IMR-90 (cell line): ENCODE data around the gene IGF1. TPM values are rescaled to one million over a fixed set of nuclear protein-coding genes. Genes with fewer than 3 reads are reported as not detected.

Source experiments
- ATAC-seq: fragments of 200-7000 bp; cut with Tn5 transposase; 2 replicates; pipeline ENCODE4 v1.9.1; 2020; ENCODE audit warnings: low read depth, mild to moderate bottlenecking, moderate library complexity
- BruUV-seq: library from RNA; stranded (reverse); fragments of 400-500 nt; replicated peaks from 2 replicates; lab custom pipeline; 2021; lab: Mats Ljungman, UMichigan
- CTCF ChIA-PET: fragments of 300-600 bp; formaldehyde crosslinking; extraction: SDS; loops from one replicate; lab custom pipeline; 2021; ENCODE audit warnings: antibody characterized with exemption; lab: Yijun Ruan, JAX
- POLR2A ChIA-PET: fragments of 300-600 bp; sonication (Branson Sonifier 250); formaldehyde crosslinking; loops from one replicate; lab custom pipeline; 2022; ENCODE audit warnings: antibody characterized with exemption; ENCODE audit not compliant: unreplicated experiment; lab: Charles Lee
- DNase-seq: peaks from one replicate; pipeline ENCODE4 v3.0.0; 2013
- H2AFZ ChIP-seq: replicated peaks from 2 replicates; pipeline ENCODE3; 2013; ENCODE audit warnings: low read length, mild to moderate bottlenecking; ENCODE audit not compliant: poor library complexity
- H2AK5ac ChIP-seq: 2 replicates; pipeline ENCODE4 v1.6.1; 2013; ENCODE audit warnings: low read depth, low read length, inconsistent platforms
- H2AK9ac ChIP-seq: replicated peaks from 2 replicates; pipeline ENCODE3; 2013; ENCODE audit warnings: mild to moderate bottlenecking, low read depth, low read length, moderate library complexity; ENCODE audit not compliant: poor library complexity
- H2BK120ac ChIP-seq: 2 replicates; pipeline ENCODE4 v1.6.1; 2013; ENCODE audit warnings: low read depth, low read length, inconsistent platforms
- H2BK15ac ChIP-seq: 3 replicates; pipeline ENCODE4 v1.6.1; 2013; ENCODE audit warnings: low read depth, low read length, inconsistent platforms
- H2BK20ac ChIP-seq: 2 replicates; pipeline ENCODE4 v1.6.1; 2013; ENCODE audit warnings: low read depth, mild to moderate bottlenecking, inconsistent platforms, low read length, moderate library complexity
- H2BK5ac ChIP-seq: 2 replicates; pipeline ENCODE4 v1.6.1; 2013; ENCODE audit warnings: mild to moderate bottlenecking, low read depth, low read length, inconsistent platforms; ENCODE audit not compliant: poor library complexity, severe bottlenecking
- H3K14ac ChIP-seq: replicated peaks from 2 replicates; pipeline ENCODE4 v1.6.1; 2013; ENCODE audit warnings: low read depth, low read length, inconsistent platforms
- H3K18ac ChIP-seq: 2 replicates; pipeline ENCODE4 v1.6.1; 2013; ENCODE audit warnings: low read depth, low read length, control low read depth
- H3K23ac ChIP-seq: 2 replicates; pipeline ENCODE4 v1.6.1; 2013; ENCODE audit warnings: low read depth, low read length, inconsistent platforms
- H3K27ac ChIP-seq: 2 replicates; pipeline ENCODE4 v1.5.1; 2013; ENCODE audit warnings: mild to moderate bottlenecking, control low read depth, low read length; ENCODE audit not compliant: insufficient read depth
- H3K27me3 ChIP-seq: 2 replicates; pipeline ENCODE4 v1.6.1; 2013; ENCODE audit warnings: low read length; ENCODE audit not compliant: control insufficient read depth, insufficient read depth
- H3K36me3 ChIP-seq: 2 replicates; pipeline ENCODE4 v1.6.1; 2013; ENCODE audit warnings: low read length, mixed read lengths; ENCODE audit not compliant: control insufficient read depth, insufficient read depth
- H3K4ac ChIP-seq: 2 replicates; pipeline ENCODE4 v1.6.1; 2013; ENCODE audit warnings: low read depth, low read length, inconsistent platforms
- H3K4me1 ChIP-seq: 2 replicates; pipeline ENCODE4 v1.6.1; 2013; ENCODE audit warnings: low read length, mixed read lengths; ENCODE audit not compliant: control insufficient read depth, insufficient read depth
- H3K4me2 ChIP-seq: 2 replicates; pipeline ENCODE4 v1.6.1; 2013; ENCODE audit warnings: low read depth, mild to moderate bottlenecking, control low read depth, low read length, moderate library complexity
- H3K4me3 ChIP-seq: 2 replicates; pipeline ENCODE4 v1.5.1; 2013; ENCODE audit warnings: low read depth, mild to moderate bottlenecking, control low read depth, low read length, moderate library complexity; ENCODE audit not compliant: insufficient read depth
- H3K56ac ChIP-seq: 2 replicates; pipeline ENCODE4 v1.6.1; 2013; ENCODE audit warnings: low read length, inconsistent platforms; ENCODE audit not compliant: insufficient read depth; ENCODE audit errors: extremely low read depth
- H3K79me1 ChIP-seq, 2 experiments: 2 replicates each; pipeline ENCODE4 v1.6.1; 2013; ENCODE audit warnings: low read length in 2 of 2, inconsistent platforms in 1 of 2, low read depth in 1 of 2
- H3K9ac ChIP-seq: 2 replicates; pipeline ENCODE4 v1.6.1; 2013; ENCODE audit warnings: low read depth, low read length, control low read depth
- H3K9me1 ChIP-seq: 2 replicates; pipeline ENCODE4 v1.6.1; 2013; ENCODE audit warnings: low read length, inconsistent platforms; ENCODE audit not compliant: insufficient read depth
- H3K9me3 ChIP-seq: 2 replicates; pipeline ENCODE4 v1.6.1; 2013; ENCODE audit warnings: low read length; ENCODE audit not compliant: control insufficient read depth, insufficient read depth
- H4K20me1 ChIP-seq: 2 replicates; pipeline ENCODE4 v1.6.1; 2013; ENCODE audit warnings: low read length, inconsistent platforms; ENCODE audit not compliant: insufficient read depth
- H4K5ac ChIP-seq: 2 replicates; pipeline ENCODE4 v1.6.1; 2013; ENCODE audit warnings: mild to moderate bottlenecking, low read depth, low read length, control low read depth
- H4K8ac ChIP-seq, 2 experiments: 2 replicates each; pipeline ENCODE4 v1.6.1; 2013; ENCODE audit warnings: low read depth in 2 of 2, low read length in 2 of 2, control low read depth in 1 of 2, inconsistent platforms in 1 of 2
- H4K91ac ChIP-seq: 2 replicates; pipeline ENCODE4 v1.6.1; 2013; ENCODE audit warnings: low read depth, low read length, inconsistent platforms; ENCODE audit not compliant: insufficient read depth
- BHLHE40 ChIP-seq: fragments of 150-350 bp; IDR thresholded peaks from 2 replicates; pipeline ENCODE4 v1.6.1; 2016; ENCODE audit warnings: mild to moderate bottlenecking, low read depth, low read length
- CEBPB ChIP-seq: IDR thresholded peaks from 2 replicates; pipeline ENCODE4 v1.6.1; 2012; ENCODE audit warnings: low read depth, low read length, improper control_type of control experiment
- CTCF ChIP-seq: conservative IDR thresholded peaks from 2 replicates; pipeline ENCODE4 v1.5.1; 2012; ENCODE audit warnings: mild to moderate bottlenecking, low read depth, low read length, improper control_type of control experiment
- FOS ChIP-seq: fragments of 150-350 bp; IDR thresholded peaks from 2 replicates; pipeline ENCODE4 v1.6.1; 2016; ENCODE audit warnings: low read depth, low read length
- MAFK ChIP-seq: IDR thresholded peaks from 2 replicates; pipeline ENCODE4 v1.6.1; 2012; ENCODE audit warnings: low read depth, low read length, improper control_type of control experiment
- MXI1 ChIP-seq: IDR thresholded peaks from 2 replicates; pipeline ENCODE4 v1.6.1; 2012; ENCODE audit warnings: low read depth, mild to moderate bottlenecking, low read length, moderate library complexity, borderline replicate concordance
- NFE2L2 ChIP-seq: fragments of 150-350 bp; IDR thresholded peaks from 2 replicates; pipeline ENCODE4 v1.6.1; 2016; ENCODE audit warnings: low read depth, mild to moderate bottlenecking, low read length
- POLR2A ChIP-seq: IDR thresholded peaks from 2 replicates; pipeline ENCODE4 v1.6.1; 2012; ENCODE audit warnings: mild to moderate bottlenecking, low read depth, low read length
- RCOR1 ChIP-seq: IDR thresholded peaks from 2 replicates; pipeline ENCODE4 v1.6.1; 2012; ENCODE audit warnings: mild to moderate bottlenecking, low read length, improper control_type of control experiment; ENCODE audit not compliant: insufficient replicate concordance
- RFX5 ChIP-seq: IDR thresholded peaks from 2 replicates; pipeline ENCODE4 v1.8.0; 2012; ENCODE audit warnings: low read depth, mild to moderate bottlenecking, low read length, moderate library complexity
- SMC3 ChIP-seq: fragments of 150-350 bp; IDR thresholded peaks from 2 replicates; pipeline ENCODE4 v1.6.1; 2016; ENCODE audit warnings: low read depth, mild to moderate bottlenecking, antibody characterized with exemption, low read length, moderate library complexity
- WGBS, 2 experiments: methylation state at CpG; one replicate each; pipeline versions ENCODE4 v1.1.5 to v1.1.7; 2013; ENCODE audit warnings: missing lambda C conversion rate in 2 of 2; ENCODE audit not compliant: insufficient read length in 1 of 2; ENCODE audit errors: extremely low coverage in 2 of 2; 5-methylcytosine and 5-hydroxymethylcytosine counted together
- dilution Hi-C: fragments of 300-500 bp; cut with HindIII; formaldehyde crosslinking; loops from one replicate; pipeline ENCODE4 v1.14.3; 2018; ENCODE audit warnings: low sequenced_read_pairs; ENCODE audit not compliant: unreplicated experiment
- in situ Hi-C: fragments of 300-500 bp; cut with MboI; formaldehyde crosslinking; loops from 3 replicates; pipeline ENCODE4 v1.14.3; 2019; ENCODE audit warnings: low sequenced_read_pairs, inconsistent platforms, mixed read lengths
- intact Hi-C: fragments of 100-400 bp; cut with micrococcal nuclease; formaldehyde crosslinking; loops from 2 replicates; pipeline ENCODE4 v1.10.0; 2022
- polyA plus RNA-seq, 3 experiments: library from polyadenylated mRNA; depleted of rRNA; stranded (reverse); fragments of >200 nt; gene quantifications; 2 replicates each; pipeline ENCODE4 v1.2.3, GENCODE V29; 2012; ENCODE audit warnings: low replicate concordance in 1 of 3
- total RNA-seq: library from RNA; depleted of rRNA; stranded (reverse); fragments of >200 nt; gene quantifications from 2 replicates; pipeline ENCODE4 v1.2.3, GENCODE V29; 2012

IGF1 gene
- total and polyA plus RNA-seq, 2 of the 4 experiments (the other 2 are of a cell fraction), result under 0.01 to 0.12 TPM

- no peak for TF ChIP-seq FOS
Observed at GRCh38 chr12:102419094-102419764, 61.1 kb downstream of the IGF1 start (continued).

GRCh38 chr12:102417055-102417454, 63.3 kb downstream of the IGF1 start:
- no peak overlapping the region for H2AK9ac ChIP-seq
- H3K14ac ChIP-seq, result no peak overlapping the region
- no peak overlapping the region for H3K9ac ChIP-seq
- intact Hi-C loops (no loop called here), dilution Hi-C loops (no loop called here), in situ Hi-C loops (no loop called here)
- H2BK120ac ChIP-seq, result no peak overlapping the region
- no peak overlapping the region for H3K4me3 ChIP-seq
- no peak overlapping the region for H3K27ac ChIP-seq
- no peak overlapping the region for H2BK5ac ChIP-seq
- no peak for TF ChIP-seq CEBPB
- no peak for TF ChIP-seq NFE2L2
- TF ChIP-seq RFX5, result no peak
- no peak for TF ChIP-seq MXI1
- no peak for TF ChIP-seq SMC3
- TF ChIP-seq MAFK, result no peak
- TF ChIP-seq POLR2A, result no peak
- no peak for TF ChIP-seq RCOR1
- TF ChIP-seq BHLHE40, result no peak
- no peak for TF ChIP-seq CTCF
- no peak overlapping the region for H3K4me2 ChIP-seq
- no peaks in the 10 kb centered on the region for H3K79me1 ChIP-seq
- no peaks in the 10 kb centered on the region for H3K9me3 ChIP-seq
- H3K18ac ChIP-seq, result no peak overlapping the region
- BruUV-seq, result no TSS peak
- H3K9me1 ChIP-seq, result no peaks in the 10 kb centered on the region
- no peak overlapping the region for H3K4ac ChIP-seq
- ATAC-seq, result no peak
- no CpG with 5 or more reads among the region's 2 CpGs for WGBS, 2 experiments
- H3K36me3 ChIP-seq, result no peaks in the 10 kb centered on the region
- H2AK5ac ChIP-seq, result no peak overlapping the region
- H4K5ac ChIP-seq, result no peak overlapping the region
- ChIA-PET POLR2A (no interaction called here), CTCF (no interaction called here)
- no peak overlapping the region for H2AFZ ChIP-seq
- DNase-seq, result no peak
- H4K20me1 ChIP-seq, result no peaks in the 10 kb centered on the region
- H3K56ac ChIP-seq, result no peak overlapping the region
- no peak overlapping the region for H3K23ac ChIP-seq
- no peaks in the 10 kb centered on the region; the same call in 1 of the 2 replicates for H3K4me1 ChIP-seq
- H2BK15ac ChIP-seq, result no peak overlapping the region
- H3K27me3 ChIP-seq, result no peaks in the 10 kb centered on the region
- no peak overlapping the region for H4K8ac ChIP-seq
- H4K91ac ChIP-seq, result no peak overlapping the region
- H2BK20ac ChIP-seq, result no peak overlapping the region
